Calu3 (cell line): ENCODE data around the gene CD101. TPM values are rescaled to one million over a fixed set of nuclear protein-coding genes. Genes with fewer than 3 reads are reported as not detected.

Source experiments
- BruUV-seq: library from RNA; stranded (reverse); fragments of 400-500 nt; replicated peaks from 2 replicates; lab custom pipeline; 2021; lab: Mats Ljungman, UMichigan
- CTCF ChIA-PET: fragments of 300-600 bp; sonication (Branson Sonifier 250); formaldehyde crosslinking; loops from one replicate; lab custom pipeline; 2022; ENCODE audit warnings: antibody characterized with exemption; lab: Charles Lee
- DNase-seq: peaks from one replicate; pipeline ENCODE4 v3.0.0; 2022
- H3K27ac Mint-ChIP-seq: one replicate; pipeline ENCODE4 v1.8.0; 2022; ENCODE audit warnings: mixed read lengths; ENCODE audit not compliant: unreplicated experiment
- H3K27me3 Mint-ChIP-seq: one replicate; pipeline ENCODE4 v1.8.0; 2022; ENCODE audit warnings: mixed read lengths; ENCODE audit not compliant: unreplicated experiment
- H3K36me3 Mint-ChIP-seq: one replicate; pipeline ENCODE4 v1.8.0; 2022; ENCODE audit warnings: mild to moderate bottlenecking, moderate library complexity, mixed read lengths; ENCODE audit not compliant: insufficient read depth, unreplicated experiment
- H3K4me1 Mint-ChIP-seq: one replicate; pipeline ENCODE4 v1.8.0; 2022; ENCODE audit warnings: mild to moderate bottlenecking, low read depth, mixed read lengths; ENCODE audit not compliant: unreplicated experiment
- H3K4me3 Mint-ChIP-seq: one replicate; pipeline ENCODE4 v1.8.0; 2022; ENCODE audit warnings: mild to moderate bottlenecking, low read depth, moderate library complexity, mixed read lengths; ENCODE audit not compliant: unreplicated experiment
- H3K9me3 Mint-ChIP-seq: one replicate; pipeline ENCODE4 v1.8.0; 2022; ENCODE audit warnings: low read depth, mixed read lengths; ENCODE audit not compliant: unreplicated experiment
- intact Hi-C: fragments of 100-400 bp; cut with micrococcal nuclease; formaldehyde crosslinking; loops from one replicate; pipeline ENCODE4 v1.10.0; 2022; ENCODE audit not compliant: unreplicated experiment
- total RNA-seq: library from RNA; stranded (reverse); gene quantifications from 2 replicates; pipeline ENCODE4 v1.2.3, GENCODE V29; 2022
- TF ChIP-seq, protein P1 (sequence below): fragments of 200-600 bp; IDR thresholded peaks from one replicate; pipeline ENCODE4 v1.8.0; 2022; ENCODE audit warnings: antibody characterized with exemption; ENCODE audit not compliant: unreplicated experiment

The CD101 gene
- total RNA-seq, 1 experiment from 2014 or later: 0.31 TPM

GRCh38 chr1:117032681-117033539 is 31.4 kb downstream of the CD101 start:
- BruUV-seq: no TSS peak
- CTCF ChIA-PET: no interaction called here

GRCh38 chr1:117033772-117034171 is 32.2 kb downstream of the CD101 start:
- Mint-ChIP-seq H3K4me3 (no peak overlapping the region), H3K27me3 (no peaks in the 10 kb centered on the region), H3K36me3 (no peaks in the 10 kb centered on the region), H3K27ac (no peak overlapping the region), H3K9me3 (no peaks in the 10 kb centered on the region), H3K4me1 (no peaks in the 10 kb centered on the region)
- no peak for DNase-seq
- CTCF ChIA-PET: no interaction called here
- TF ChIP-seq, protein P1, sequence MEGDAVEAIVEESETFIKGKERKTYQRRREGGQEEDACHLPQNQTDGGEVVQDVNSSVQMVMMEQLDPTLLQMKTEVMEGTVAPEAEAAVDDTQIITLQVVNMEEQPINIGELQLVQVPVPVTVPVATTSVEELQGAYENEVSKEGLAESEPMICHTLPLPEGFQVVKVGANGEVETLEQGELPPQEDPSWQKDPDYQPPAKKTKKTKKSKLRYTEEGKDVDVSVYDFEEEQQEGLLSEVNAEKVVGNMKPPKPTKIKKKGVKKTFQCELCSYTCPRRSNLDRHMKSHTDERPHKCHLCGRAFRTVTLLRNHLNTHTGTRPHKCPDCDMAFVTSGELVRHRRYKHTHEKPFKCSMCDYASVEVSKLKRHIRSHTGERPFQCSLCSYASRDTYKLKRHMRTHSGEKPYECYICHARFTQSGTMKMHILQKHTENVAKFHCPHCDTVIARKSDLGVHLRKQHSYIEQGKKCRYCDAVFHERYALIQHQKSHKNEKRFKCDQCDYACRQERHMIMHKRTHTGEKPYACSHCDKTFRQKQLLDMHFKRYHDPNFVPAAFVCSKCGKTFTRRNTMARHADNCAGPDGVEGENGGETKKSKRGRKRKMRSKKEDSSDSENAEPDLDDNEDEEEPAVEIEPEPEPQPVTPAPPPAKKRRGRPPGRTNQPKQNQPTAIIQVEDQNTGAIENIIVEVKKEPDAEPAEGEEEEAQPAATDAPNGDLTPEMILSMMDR: no peak
- no TSS peak for BruUV-seq
- intact Hi-C loops: no loop called here

More at GRCh38 chr1:117032681-117033539, 31.4 kb downstream of the CD101 start:
- no peak for DNase-seq
- Mint-ChIP-seq H3K27me3 (no peaks in the 10 kb centered on the region), H3K4me1 (no peaks in the 10 kb centered on the region), H3K4me3 (no peak overlapping the region), H3K27ac (no peak overlapping the region), H3K36me3 (no peaks in the 10 kb centered on the region), H3K9me3 (no peaks in the 10 kb centered on the region)
- intact Hi-C loops: no loop called here
- TF ChIP-seq, protein P1: no peak

- DNase-seq: no peak
- no peaks in the 10 kb centered on the region for H3K27me3 Mint-ChIP-seq
- no peak overlapping the region for H3K4me3 Mint-ChIP-seq
- TF ChIP-seq, protein P1: no peak
- no peak overlapping the region for H3K27ac Mint-ChIP-seq
- H3K9me3 Mint-ChIP-seq: no peaks in the 10 kb centered on the region
- H3K36me3 Mint-ChIP-seq: no peaks in the 10 kb centered on the region
- intact Hi-C loops: no loop called here
- CTCF ChIA-PET: no interaction called here
- no peaks in the 10 kb centered on the region for H3K4me1 Mint-ChIP-seq
- no TSS peak for BruUV-seq
Measured at GRCh38 chr1:117034791-117035290, 33.3 kb downstream of the CD101 start.

- no peak overlapping the region for H3K4me3 Mint-ChIP-seq
- no TSS peak for BruUV-seq
- no peaks in the 10 kb centered on the region for H3K9me3 Mint-ChIP-seq
- DNase-seq: no peak
- CTCF ChIA-PET: no interaction called here
- H3K27ac Mint-ChIP-seq: no peak overlapping the region
- TF ChIP-seq, protein P1: no peak
- no peaks in the 10 kb centered on the region for H3K36me3 Mint-ChIP-seq
- no peaks in the 10 kb centered on the region for H3K4me1 Mint-ChIP-seq
- no peaks in the 10 kb centered on the region for H3K27me3 Mint-ChIP-seq
- intact Hi-C loops: no loop called here
Measured at GRCh38 chr1:117036018-117036461, 34.5 kb downstream of the CD101 start.
